ENCODE data around the gene GABPB2.

DNA sequence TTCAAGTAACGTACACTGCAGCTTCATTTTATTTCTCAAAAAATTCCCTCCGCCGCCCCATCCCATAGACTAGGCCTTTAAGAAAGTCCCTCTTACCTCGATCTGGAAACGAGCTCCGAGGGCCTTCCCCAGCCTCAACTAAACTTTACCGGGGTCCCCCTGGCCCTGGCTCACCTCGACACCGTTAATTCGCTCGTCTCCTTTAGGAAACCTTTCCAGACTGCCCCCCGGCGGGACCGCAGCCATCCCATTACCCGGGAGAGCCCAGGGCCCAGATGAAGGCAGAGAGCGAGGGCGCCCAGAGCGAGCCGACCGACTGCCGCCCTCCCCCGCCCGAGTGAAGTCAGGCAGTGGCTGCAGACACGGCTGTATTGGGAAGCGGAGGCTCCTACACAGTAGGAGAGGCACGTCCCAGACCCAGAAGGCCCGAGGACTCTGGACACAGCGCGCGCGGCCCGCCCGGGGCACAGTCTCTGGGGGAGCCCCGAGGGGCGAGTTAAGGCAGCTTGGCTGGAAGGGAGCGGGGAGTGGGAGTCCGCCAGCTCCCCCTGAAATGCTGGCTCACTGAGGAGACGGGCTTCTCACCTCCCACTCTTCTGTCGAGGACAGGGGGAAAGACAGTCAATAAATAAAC lies 61.3 kb downstream of the GABPB2 start:
- TF ChIP-seq, protein P1, sequence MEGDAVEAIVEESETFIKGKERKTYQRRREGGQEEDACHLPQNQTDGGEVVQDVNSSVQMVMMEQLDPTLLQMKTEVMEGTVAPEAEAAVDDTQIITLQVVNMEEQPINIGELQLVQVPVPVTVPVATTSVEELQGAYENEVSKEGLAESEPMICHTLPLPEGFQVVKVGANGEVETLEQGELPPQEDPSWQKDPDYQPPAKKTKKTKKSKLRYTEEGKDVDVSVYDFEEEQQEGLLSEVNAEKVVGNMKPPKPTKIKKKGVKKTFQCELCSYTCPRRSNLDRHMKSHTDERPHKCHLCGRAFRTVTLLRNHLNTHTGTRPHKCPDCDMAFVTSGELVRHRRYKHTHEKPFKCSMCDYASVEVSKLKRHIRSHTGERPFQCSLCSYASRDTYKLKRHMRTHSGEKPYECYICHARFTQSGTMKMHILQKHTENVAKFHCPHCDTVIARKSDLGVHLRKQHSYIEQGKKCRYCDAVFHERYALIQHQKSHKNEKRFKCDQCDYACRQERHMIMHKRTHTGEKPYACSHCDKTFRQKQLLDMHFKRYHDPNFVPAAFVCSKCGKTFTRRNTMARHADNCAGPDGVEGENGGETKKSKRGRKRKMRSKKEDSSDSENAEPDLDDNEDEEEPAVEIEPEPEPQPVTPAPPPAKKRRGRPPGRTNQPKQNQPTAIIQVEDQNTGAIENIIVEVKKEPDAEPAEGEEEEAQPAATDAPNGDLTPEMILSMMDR (IDR thresholded peaks at IDR 0.05; ENCODE audit: insufficient read depth, low read length, poor library complexity, severe bottlenecking), result no peak
- TF ChIP-seq EZH2phosphoT487 (conservative IDR thresholded peaks at IDR 0.05; ENCODE audit: low read length), result no peak
